Measurements from ENCODE around the gene ACSS2. TPM values are rescaled to one million over a fixed set of nuclear protein-coding genes. Genes with fewer than 3 reads are reported as not detected.

ACSS2 gene
- total and polyA plus RNA-seq, 2 donors (not counting 1 experiment from before 2014, with no cell fraction given) = 10.5 to 22.1 TPM

GRCh38 chr20:34925341-34925740 is 48.9 kb downstream of the ACSS2 start:
- ChIA-PET POLR2A (no interaction called here), CTCF (no interaction called here)
- Histone ChIP-seq H3K4me3 (ENCODE audit: control extremely low read depth in 1 of 5, extremely low read depth in 1 of 5, insufficient read depth in 1 of 5, low read depth in 2 of 5, low read length in 4 of 5) (no peak overlapping the region), H3K9me3 (ENCODE audit: control extremely low read depth in 1 of 3, control insufficient read depth in 2 of 3, insufficient read depth in 1 of 3, low read length in 2 of 3) (no peaks in the 10 kb centered on the region), H3K9ac (ENCODE audit: low read length) (no peak overlapping the region), H3K27me3 (replicated peaks in 1 of 4; ENCODE audit: control extremely low read depth in 1 of 4, control insufficient read depth in 3 of 4, insufficient read depth in 4 of 4, low read length in 3 of 4) (no peaks in the 10 kb centered on the region), H4K20me1 (ENCODE audit: control insufficient read depth, insufficient read depth, low read length, poor library complexity, severe bottlenecking) (no peaks in the 10 kb centered on the region), H3K36me3 (replicated peaks in 1 of 2; ENCODE audit: control extremely low read depth in 1 of 2, control insufficient read depth in 1 of 2, extremely low read depth in 1 of 2, insufficient read depth in 2 of 2, low read length in 1 of 2) (peaks cover 0 to 5% of the 10 kb centered on the region in 2 experiments), H2AFZ (ENCODE audit: insufficient read depth, low read depth, low read length, poor library complexity, severe bottlenecking) (no peak overlapping the region), H3K79me2 (ENCODE audit: control insufficient read depth, insufficient read depth, low read length) (no peaks in the 10 kb centered on the region), H3K4me1 (ENCODE audit: control insufficient read depth in 2 of 2, insufficient read depth in 2 of 2, low read length in 2 of 2) (no peaks in the 10 kb centered on the region), H3K4me2 (replicated peaks; ENCODE audit: low read depth, low read length, poor library complexity, severe bottlenecking) (no peak overlapping the region), H3K27ac (ENCODE audit: low read length in 2 of 2) (no peak overlapping the region)
- Mint-ChIP-seq H3K4me1 (no peaks in the 10 kb centered on the region), H3K9me3 (ENCODE audit: insufficient read depth) (no peaks in the 10 kb centered on the region), H3K27me3 (no peaks in the 10 kb centered on the region), H3K4me3 (no peak overlapping the region), H3K27ac (no peak overlapping the region)
- WGBS (ENCODE audit: insufficient coverage) = no CpG with 5 or more reads among the region's 3 CpGs
- DNase-seq (no peak), ATAC-seq (ENCODE audit: low read depth) (no peak)
- no peak for TF ChIP-seq EZH2 (IDR thresholded peaks at IDR 0.05; ENCODE audit: borderline replicate concordance, insufficient read depth, low read depth, low read length, poor library complexity, severe bottlenecking)
- intact Hi-C loops (cut with micrococcal nuclease) = no loop called here

- no peaks in the 10 kb centered on the region for H3K9me3 ChIP-seq (ENCODE audit: control extremely low read depth in 1 of 3, control insufficient read depth in 2 of 3, insufficient read depth in 1 of 3, low read length in 2 of 3)
- H3K9ac ChIP-seq (ENCODE audit: low read length) = no peak overlapping the region
- ChIA-PET POLR2A (no interaction called here), CTCF (no interaction called here)
- H3K4me1 ChIP-seq (ENCODE audit: control insufficient read depth in 2 of 2, insufficient read depth in 2 of 2, low read length in 2 of 2) = no peaks in the 10 kb centered on the region
- H3K4me2 ChIP-seq (replicated peaks; ENCODE audit: low read depth, low read length, poor library complexity, severe bottlenecking) = no peak overlapping the region
- H2AFZ ChIP-seq (ENCODE audit: insufficient read depth, low read depth, low read length, poor library complexity, severe bottlenecking) = no peak overlapping the region
- H3K4me3 ChIP-seq (ENCODE audit: control extremely low read depth in 1 of 5, extremely low read depth in 1 of 5, insufficient read depth in 1 of 5, low read depth in 2 of 5, low read length in 4 of 5) = no peak overlapping the region
- H3K27ac Mint-ChIP-seq = no peak overlapping the region
- no peaks in the 10 kb centered on the region for H4K20me1 ChIP-seq (ENCODE audit: control insufficient read depth, insufficient read depth, low read length, poor library complexity, severe bottlenecking)
- ATAC-seq (ENCODE audit: low read depth) (no peak), DNase-seq (no peak)
- no peak overlapping the region for H3K27ac ChIP-seq (ENCODE audit: low read length in 2 of 2)
- H3K79me2 ChIP-seq (ENCODE audit: control insufficient read depth, insufficient read depth, low read length) = no peaks in the 10 kb centered on the region
- no peak for TF ChIP-seq EZH2 (IDR thresholded peaks at IDR 0.05; ENCODE audit: borderline replicate concordance, insufficient read depth, low read depth, low read length, poor library complexity, severe bottlenecking)
- no peak for TF ChIP-seq CTCF (IDR thresholded peaks at IDR 0.05)
- H3K27me3 ChIP-seq (replicated peaks in 1 of 4; ENCODE audit: control extremely low read depth in 1 of 4, control insufficient read depth in 3 of 4, insufficient read depth in 4 of 4, low read length in 3 of 4) = no peaks in the 10 kb centered on the region
- no CpG with 5 or more reads among the region's 1 CpG for WGBS (ENCODE audit: insufficient coverage)
- intact Hi-C loops (cut with micrococcal nuclease) = no loop called here
- H3K9me3 Mint-ChIP-seq (ENCODE audit: insufficient read depth) = no peaks in the 10 kb centered on the region
- H3K27me3 Mint-ChIP-seq = no peaks in the 10 kb centered on the region
- H3K36me3 ChIP-seq (replicated peaks in 1 of 2; ENCODE audit: control extremely low read depth in 1 of 2, control insufficient read depth in 1 of 2, extremely low read depth in 1 of 2, insufficient read depth in 2 of 2, low read length in 1 of 2) = peaks cover 0 to 8% of the 10 kb centered on the region in 2 experiments
- no peaks in the 10 kb centered on the region for H3K4me1 Mint-ChIP-seq
- H3K4me3 Mint-ChIP-seq = no peak overlapping the region
These were observed 49.6 kb downstream of the ACSS2 start for GRCh38 chr20:34925981-34926380.

Measured in B cell (primary cell).